ENCODE measurements around the gene TULP4.

Gene TULP4

DNA sequence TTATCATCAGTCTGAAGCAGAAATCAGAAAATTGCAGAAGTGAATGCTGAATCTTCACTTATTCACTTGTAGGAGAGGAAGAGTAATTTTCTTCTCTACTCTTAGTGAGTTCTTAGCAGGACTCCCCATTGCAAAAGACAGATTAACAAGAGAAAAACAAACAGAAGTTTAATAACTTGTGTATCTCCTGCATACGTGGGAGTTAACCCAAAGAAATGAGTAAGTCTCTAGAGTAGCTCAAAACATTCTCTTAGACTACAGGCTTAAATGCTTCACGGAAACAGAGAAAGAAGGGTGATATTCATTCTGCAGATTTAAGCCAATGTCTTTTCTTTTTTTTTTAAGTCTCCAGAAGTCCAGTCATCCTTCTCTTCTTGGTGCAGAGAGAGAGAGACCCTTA, 149.7 kb downstream of the TULP4 start (continued):
- TF ChIP-seq TRIM28 (IDR thresholded peaks at IDR 0.05; ENCODE audit: borderline replicate concordance, low read length) (no peak), ZNF211 (tag by site-specific recombination; IDR thresholded peaks at IDR 0.05; ENCODE audit: low read depth) (no peak), ZNF175 (tag by site-specific recombination; IDR thresholded peaks at IDR 0.05) (no peak), MYNN (tag by site-specific recombination; IDR thresholded peaks at IDR 0.05; ENCODE audit: borderline replicate concordance) (no peak), ZNF416 (tag by site-specific recombination; IDR thresholded peaks at IDR 0.05) (no peak)

GRCh38 chr6:158464483-158464882, 152.2 kb downstream of the TULP4 start:
- peaks cover 7% of the 10 kb centered on the region; the same call in 1 of the 2 replicates for H3K4me1 ChIP-seq (ENCODE audit: control insufficient read depth, insufficient read depth, low read length)
- TF ChIP-seq ZNF404 (tag by site-specific recombination; IDR thresholded peaks at IDR 0.05): no peak
- TF ChIP-seq, protein P1, sequence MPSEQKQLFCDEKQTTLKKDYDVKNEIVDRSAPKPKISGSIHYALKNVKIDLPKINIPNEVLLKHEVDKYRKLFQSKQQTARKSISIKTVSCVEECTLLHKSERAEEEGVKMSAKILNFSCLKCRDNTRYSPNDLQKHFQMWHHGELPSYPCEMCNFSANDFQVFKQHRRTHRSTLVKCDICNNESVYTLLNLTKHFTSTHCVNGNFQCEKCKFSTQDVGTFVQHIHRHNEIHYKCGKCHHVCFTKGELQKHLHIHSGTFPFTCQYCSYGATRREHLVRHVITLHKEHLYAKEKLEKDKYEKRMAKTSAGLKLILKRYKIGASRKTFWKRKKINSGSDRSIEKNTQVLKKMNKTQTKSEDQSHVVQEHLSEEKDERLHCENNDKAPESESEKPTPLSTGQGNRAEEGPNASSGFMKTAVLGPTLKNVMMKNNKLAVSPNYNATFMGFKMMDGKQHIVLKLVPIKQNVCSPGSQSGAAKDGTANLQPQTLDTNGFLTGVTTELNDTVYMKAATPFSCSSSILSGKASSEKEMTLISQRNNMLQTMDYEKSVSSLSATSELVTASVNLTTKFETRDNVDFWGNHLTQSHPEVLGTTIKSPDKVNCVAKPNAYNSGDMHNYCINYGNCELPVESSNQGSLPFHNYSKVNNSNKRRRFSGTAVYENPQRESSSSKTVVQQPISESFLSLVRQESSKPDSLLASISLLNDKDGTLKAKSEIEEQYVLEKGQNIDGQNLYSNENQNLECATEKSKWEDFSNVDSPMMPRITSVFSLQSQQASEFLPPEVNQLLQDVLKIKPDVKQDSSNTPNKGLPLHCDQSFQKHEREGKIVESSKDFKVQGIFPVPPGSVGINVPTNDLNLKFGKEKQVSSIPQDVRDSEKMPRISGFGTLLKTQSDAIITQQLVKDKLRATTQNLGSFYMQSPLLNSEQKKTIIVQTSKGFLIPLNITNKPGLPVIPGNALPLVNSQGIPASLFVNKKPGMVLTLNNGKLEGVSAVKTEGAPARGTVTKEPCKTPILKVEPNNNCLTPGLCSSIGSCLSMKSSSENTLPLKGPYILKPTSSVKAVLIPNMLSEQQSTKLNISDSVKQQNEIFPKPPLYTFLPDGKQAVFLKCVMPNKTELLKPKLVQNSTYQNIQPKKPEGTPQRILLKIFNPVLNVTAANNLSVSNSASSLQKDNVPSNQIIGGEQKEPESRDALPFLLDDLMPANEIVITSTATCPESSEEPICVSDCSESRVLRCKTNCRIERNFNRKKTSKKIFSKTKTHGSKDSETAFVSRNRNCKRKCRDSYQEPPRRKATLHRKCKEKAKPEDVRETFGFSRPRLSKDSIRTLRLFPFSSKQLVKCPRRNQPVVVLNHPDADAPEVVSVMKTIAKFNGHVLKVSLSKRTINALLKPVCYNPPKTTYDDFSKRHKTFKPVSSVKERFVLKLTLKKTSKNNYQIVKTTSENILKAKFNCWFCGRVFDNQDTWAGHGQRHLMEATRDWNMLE (tag by site-specific recombination; conservative IDR thresholded peaks at IDR 0.05; ENCODE audit: low read depth): no peak
- no peak for TF ChIP-seq YY2 (tag by site-specific recombination; IDR thresholded peaks at IDR 0.05)
- no peak for TF ChIP-seq ZBTB20 (tag by site-specific recombination; IDR thresholded peaks at IDR 0.05)
- TF ChIP-seq, protein P2, sequence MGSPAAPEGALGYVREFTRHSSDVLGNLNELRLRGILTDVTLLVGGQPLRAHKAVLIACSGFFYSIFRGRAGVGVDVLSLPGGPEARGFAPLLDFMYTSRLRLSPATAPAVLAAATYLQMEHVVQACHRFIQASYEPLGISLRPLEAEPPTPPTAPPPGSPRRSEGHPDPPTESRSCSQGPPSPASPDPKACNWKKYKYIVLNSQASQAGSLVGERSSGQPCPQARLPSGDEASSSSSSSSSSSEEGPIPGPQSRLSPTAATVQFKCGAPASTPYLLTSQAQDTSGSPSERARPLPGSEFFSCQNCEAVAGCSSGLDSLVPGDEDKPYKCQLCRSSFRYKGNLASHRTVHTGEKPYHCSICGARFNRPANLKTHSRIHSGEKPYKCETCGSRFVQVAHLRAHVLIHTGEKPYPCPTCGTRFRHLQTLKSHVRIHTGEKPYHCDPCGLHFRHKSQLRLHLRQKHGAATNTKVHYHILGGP (tag by site-specific recombination; IDR thresholded peaks at IDR 0.05): no peak
- no peak for TF ChIP-seq ZNF341 (tag by site-specific recombination; IDR thresholded peaks at IDR 0.05; ENCODE audit: low read depth)
- TF ChIP-seq ZSCAN16 (tag by site-specific recombination; IDR thresholded peaks at IDR 0.05): no peak
- no peak for TF ChIP-seq TRIM28 (IDR thresholded peaks at IDR 0.05; ENCODE audit: borderline replicate concordance, low read length)
- TF ChIP-seq ZNF571 (tag by site-specific recombination; IDR thresholded peaks at IDR 0.05): no peak
- TF ChIP-seq ZNF654 (tag by site-specific recombination; IDR thresholded peaks at IDR 0.05; ENCODE audit: low read depth): no peak
- TF ChIP-seq, protein P3, sequence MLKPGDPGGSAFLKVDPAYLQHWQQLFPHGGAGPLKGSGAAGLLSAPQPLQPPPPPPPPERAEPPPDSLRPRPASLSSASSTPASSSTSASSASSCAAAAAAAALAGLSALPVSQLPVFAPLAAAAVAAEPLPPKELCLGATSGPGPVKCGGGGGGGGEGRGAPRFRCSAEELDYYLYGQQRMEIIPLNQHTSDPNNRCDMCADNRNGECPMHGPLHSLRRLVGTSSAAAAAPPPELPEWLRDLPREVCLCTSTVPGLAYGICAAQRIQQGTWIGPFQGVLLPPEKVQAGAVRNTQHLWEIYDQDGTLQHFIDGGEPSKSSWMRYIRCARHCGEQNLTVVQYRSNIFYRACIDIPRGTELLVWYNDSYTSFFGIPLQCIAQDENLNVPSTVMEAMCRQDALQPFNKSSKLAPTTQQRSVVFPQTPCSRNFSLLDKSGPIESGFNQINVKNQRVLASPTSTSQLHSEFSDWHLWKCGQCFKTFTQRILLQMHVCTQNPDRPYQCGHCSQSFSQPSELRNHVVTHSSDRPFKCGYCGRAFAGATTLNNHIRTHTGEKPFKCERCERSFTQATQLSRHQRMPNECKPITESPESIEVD (tag by site-specific recombination; IDR thresholded peaks at IDR 0.05): no peak
- no peak for TF ChIP-seq ZNF23 (tag by site-specific recombination; IDR thresholded peaks at IDR 0.05; ENCODE audit: borderline replicate concordance)
- H3K36me3 ChIP-seq (ENCODE audit: control insufficient read depth in 2 of 2, insufficient read depth in 1 of 2, low read length in 2 of 2): peaks cover 0 to 13% of the 10 kb centered on the region in 2 experiments; a peak in 2 of 3 replicates
- ChIA-PET CTCF (no interaction called here), POLR2A (no interaction called here)
- no peak overlapping the region for H3K27ac ChIP-seq (ENCODE audit: extremely low read depth, low read depth, low read length)
- H3K9me3 ChIP-seq (ENCODE audit: control insufficient read depth, insufficient read depth, low read depth, low read length): no peaks in the 10 kb centered on the region
- H3K4me3 ChIP-seq (ENCODE audit: low read depth, low read length): no peak overlapping the region

DNA sequence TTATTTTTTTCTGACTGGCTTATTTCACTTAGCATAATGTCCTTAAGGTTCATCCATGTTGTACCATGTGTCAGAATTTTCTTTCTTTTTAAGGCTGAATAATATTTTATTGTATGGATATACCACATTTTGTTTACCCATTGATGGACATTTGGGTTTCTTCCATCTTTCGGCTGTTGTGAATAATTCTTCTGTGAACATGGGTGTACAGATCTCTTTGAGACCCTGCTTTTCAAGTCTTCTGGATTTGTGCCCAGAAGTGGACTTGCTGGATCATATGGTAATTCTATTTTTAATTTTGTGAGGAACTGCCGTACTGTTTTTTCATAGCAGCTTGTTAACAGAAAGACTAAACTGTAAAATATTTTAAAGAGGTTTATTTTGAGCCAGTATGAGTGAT, 153.0 kb downstream of the TULP4 start:
- Histone ChIP-seq H3K9me3 (ENCODE audit: control insufficient read depth, insufficient read depth, low read depth, low read length) (no peaks in the 10 kb centered on the region), H3K4me1 (ENCODE audit: control insufficient read depth, insufficient read depth, low read length) (peaks cover 6% of the 10 kb centered on the region; the same call in 1 of the 2 replicates), H3K36me3 (ENCODE audit: control insufficient read depth in 2 of 2, insufficient read depth in 1 of 2, low read length in 2 of 2) (peaks cover 0 to 13% of the 10 kb centered on the region in 2 experiments; a peak in 2 of 3 replicates), H3K4me3 (ENCODE audit: low read depth, low read length) (no peak overlapping the region), H3K27ac (ENCODE audit: extremely low read depth, low read depth, low read length) (no peak overlapping the region)
- CTCF ChIA-PET: no interaction called here
- POLR2A ChIA-PET: no interaction called here
- TF ChIP-seq ZNF521 (tag by site-specific recombination; IDR thresholded peaks at IDR 0.05) (no peak), ZNF571 (tag by site-specific recombination; IDR thresholded peaks at IDR 0.05) (no peak), ZNF707 (tag by site-specific recombination; IDR thresholded peaks at IDR 0.05) (no peak), KLF1 (tag by site-specific recombination; IDR thresholded peaks at IDR 0.05) (no peak), IKZF3 (tag by site-specific recombination; IDR thresholded peaks at IDR 0.05) (no peak), ZBTB17 (tag by site-specific recombination; IDR thresholded peaks at IDR 0.05) (no peak), ZEB2 (tag by site-specific recombination; IDR thresholded peaks at IDR 0.05) (no peak), ZBTB21 (tag by site-specific recombination; IDR thresholded peaks at IDR 0.05) (no peak)
- TF ChIP-seq, protein P4, sequence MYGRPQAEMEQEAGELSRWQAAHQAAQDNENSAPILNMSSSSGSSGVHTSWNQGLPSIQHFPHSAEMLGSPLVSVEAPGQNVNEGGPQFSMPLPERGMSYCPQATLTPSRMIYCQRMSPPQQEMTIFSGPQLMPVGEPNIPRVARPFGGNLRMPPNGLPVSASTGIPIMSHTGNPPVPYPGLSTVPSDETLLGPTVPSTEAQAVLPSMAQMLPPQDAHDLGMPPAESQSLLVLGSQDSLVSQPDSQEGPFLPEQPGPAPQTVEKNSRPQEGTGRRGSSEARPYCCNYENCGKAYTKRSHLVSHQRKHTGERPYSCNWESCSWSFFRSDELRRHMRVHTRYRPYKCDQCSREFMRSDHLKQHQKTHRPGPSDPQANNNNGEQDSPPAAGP (tag by site-specific recombination; IDR thresholded peaks at IDR 0.05): no peak
- TF ChIP-seq, protein P5, sequence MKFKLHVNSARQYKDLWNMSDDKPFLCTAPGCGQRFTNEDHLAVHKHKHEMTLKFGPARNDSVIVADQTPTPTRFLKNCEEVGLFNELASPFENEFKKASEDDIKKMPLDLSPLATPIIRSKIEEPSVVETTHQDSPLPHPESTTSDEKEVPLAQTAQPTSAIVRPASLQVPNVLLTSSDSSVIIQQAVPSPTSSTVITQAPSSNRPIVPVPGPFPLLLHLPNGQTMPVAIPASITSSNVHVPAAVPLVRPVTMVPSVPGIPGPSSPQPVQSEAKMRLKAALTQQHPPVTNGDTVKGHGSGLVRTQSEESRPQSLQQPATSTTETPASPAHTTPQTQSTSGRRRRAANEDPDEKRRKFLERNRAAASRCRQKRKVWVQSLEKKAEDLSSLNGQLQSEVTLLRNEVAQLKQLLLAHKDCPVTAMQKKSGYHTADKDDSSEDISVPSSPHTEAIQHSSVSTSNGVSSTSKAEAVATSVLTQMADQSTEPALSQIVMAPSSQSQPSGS (tag by site-specific recombination; IDR thresholded peaks at IDR 0.05; ENCODE audit: low read depth): no peak

All from HEK293 (cell line).